GM18909 (cell line): ENCODE results near the gene NSG1.

ENCODE experiments used
- ATAC-seq: cut with Tn5 transposase; IDR thresholded peaks from one replicate; pipeline ENCODE4 v1.9.1; 2021; ENCODE audit warnings: mild to moderate bottlenecking; ENCODE audit not compliant: unreplicated experiment, poor library complexity

The NSG1 gene

GRCh38 chr4:4368809-4369580, 17.9 kb upstream of the NSG1 start:
- ATAC-seq, result no peak

GRCh38 chr4:4374388-4375098, 12.4 kb upstream of the NSG1 start:
- no peak for ATAC-seq

GRCh38 chr4:4376074-4376473, 10.8 kb upstream of the NSG1 start:
- no peak for ATAC-seq

GRCh38 chr4:4377191-4377590, 9.7 kb upstream of the NSG1 start:
- ATAC-seq, result no peak

- no peak for ATAC-seq
Measured at GRCh38 chr4:4377732-4378460, 9.0 kb upstream of the NSG1 start.

- ATAC-seq, result no peak
Measured at GRCh38 chr4:4379540-4380087, 7.3 kb upstream of the NSG1 start.

- ATAC-seq, result no peak
Measured at GRCh38 chr4:4383085-4383484, 3.8 kb upstream of the NSG1 start.

- no peak for ATAC-seq
Measured at GRCh38 chr4:4384837-4385236, 2.1 kb upstream of the NSG1 start.

GRCh38 chr4:4385729-4386295, 1.1 kb upstream of the NSG1 start:
- ATAC-seq, result no peak

GRCh38 chr4:4386296-4386735, 586 bp upstream of the NSG1 start:
- no peak for ATAC-seq

GRCh38 chr4:4387531-4388310, 819 bp downstream of the NSG1 start:
- ATAC-seq, result no peak

GRCh38 chr4:4388311-4388790, 1.4 kb downstream of the NSG1 start:
- ATAC-seq, result no peak

- ATAC-seq, result no peak
Measured at GRCh38 chr4:4388836-4389575, 2.1 kb downstream of the NSG1 start.

GRCh38 chr4:4390046-4390445, 3.1 kb downstream of the NSG1 start:
- ATAC-seq, result no peak

GRCh38 chr4:4390515-4391240, 3.8 kb downstream of the NSG1 start:
- no peak for ATAC-seq

- ATAC-seq, result no peak
Measured at GRCh38 chr4:4391866-4392265, 5.0 kb downstream of the NSG1 start.

GRCh38 chr4:4392501-4393183, 5.7 kb downstream of the NSG1 start:
- ATAC-seq, result no peak

- ATAC-seq, result no peak
Measured at GRCh38 chr4:4394644-4395043, 7.7 kb downstream of the NSG1 start.
